Upper lobe of left lung (tissue), 6 donors: ENCODE data around the gene PRDM7. TPM values are rescaled to one million over a fixed set of nuclear protein-coding genes. Genes with fewer than 3 reads are reported as not detected.

Experiments used
- ATAC-seq, 2 donors: fragments of 200-7000 bp; cut with Tn5 transposase; one replicate each; pipeline ENCODE4 v1.9.1; 2022; ENCODE audit warnings: mild to moderate bottlenecking in 2 of 2, moderate library complexity in 2 of 2; ENCODE audit not compliant: low FRiP score in 2 of 2
- DNase-seq, 2 donors: peaks; one replicate each; pipeline ENCODE4 v3.0.0-alpha.2; 2019 to 2020
- H3K27ac ChIP-seq, 4 donors: fragments of 200-600 bp; sonication (generic); one replicate each; pipeline ENCODE4 v1.5.1; 2016 to 2019
- H3K27me3 ChIP-seq, 4 donors: fragments of 200-600 bp; sonication (generic); one replicate each; pipeline ENCODE4 v1.5.1; 2017 to 2019
- H3K36me3 ChIP-seq, 4 donors: fragments of 200-600 bp; sonication (generic); one replicate each; pipeline ENCODE4 v1.5.1; 2016 to 2019
- H3K4me1 ChIP-seq, 4 donors: fragments of 200-600 bp; sonication (generic); one replicate each; pipeline ENCODE4 v1.5.1; 2018 to 2019
- H3K4me3 ChIP-seq, 4 donors: fragments of 200-600 bp; sonication (generic); one replicate each; pipeline ENCODE4 v1.5.1; 2017 to 2019; ENCODE audit warnings: mild to moderate bottlenecking in 2 of 4, moderate library complexity in 1 of 4
- H3K9me3 ChIP-seq, 4 donors: fragments of 200-600 bp; sonication (generic); one replicate each; pipeline ENCODE4 v1.5.1; 2018 to 2019
- EP300 ChIP-seq, 4 donors: sonication (generic); formaldehyde crosslinking; IDR thresholded peaks; one replicate each; pipeline ENCODE4 v1.5.1; 2017; ENCODE audit warnings: antibody characterized with exemption in 4 of 4, control low read depth in 2 of 4
- POLR2A ChIP-seq, 4 donors: fragments of 450-650 bp; IDR thresholded peaks; one replicate each; pipeline ENCODE4 v1.5.1; 2016 to 2017; ENCODE audit warnings: antibody characterized with exemption in 4 of 4, mild to moderate bottlenecking in 2 of 4
- POLR2AphosphoS5 ChIP-seq, 2 donors: sonication (generic); formaldehyde crosslinking; IDR thresholded peaks; one replicate each; pipeline ENCODE4 v1.5.1; 2017; ENCODE audit warnings: antibody characterized with exemption in 2 of 2
- WGBS, 2 donors: methylation state at CpG; one replicate each; pipeline ENCODE4 v1.1.5; 2017 to 2018; 5-methylcytosine and 5-hydroxymethylcytosine counted together
- total RNA-seq, 6 donors: library from RNA; depleted of rRNA in 4 of 6; stranded (reverse); fragments of >200 nt in 4 of 6; gene quantifications; one replicate each; pipeline versions ENCODE4 v1.1.0 to v1.2.1, GENCODE V29; 2016 to 2021
- TF ChIP-seq, protein P1 (sequence below), 6 experiments: fragments of 450-650 bp in 4 of 6; fragments of 200-600 bp in 2 of 6; sonication (generic) in 2 of 6; IDR thresholded peaks; one replicate each; pipeline ENCODE4 v1.5.1; 2016 to 2019; ENCODE audit warnings: antibody characterized with exemption in 6 of 6
- donor health status: DM: no; HTN: no; CAD: no; lungs with moderate emphysema.
- donor health status: DM: no; HTN: yes; CAD: no; lungs with severe emphysema.

PRDM7 gene
- total RNA-seq, 6 donors from 2014 or later, result not detected

DNA sequence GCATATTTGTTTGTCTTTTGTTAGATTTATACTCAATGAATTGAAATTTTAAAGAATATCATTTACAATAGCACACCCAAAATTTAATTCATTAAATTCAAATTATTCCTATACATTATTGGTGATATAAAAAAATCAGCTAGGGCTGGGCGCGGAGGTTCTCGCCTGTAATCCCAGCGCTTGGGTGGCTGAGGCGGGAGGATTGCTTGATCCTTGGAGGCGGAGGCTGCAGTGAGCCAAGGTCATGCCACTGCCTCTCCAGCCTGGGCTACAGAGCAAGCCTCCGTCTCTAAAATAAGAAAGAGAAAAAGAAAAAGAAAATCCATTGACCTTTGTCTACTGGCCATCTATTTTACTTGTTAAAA lies 4.5 kb upstream of the PRDM7 start:
- Histone ChIP-seq H3K27ac (peak overlapping the region in 1 of 4 donors; percentile 94), H3K4me1 (peaks cover 4 to 22% (median 18%) of the 10 kb centered on the region in 4 donors), H3K27me3 (no peaks in the 10 kb centered on the region), H3K9me3 (no peaks in the 10 kb centered on the region), H3K36me3 (no peaks in the 10 kb centered on the region), H3K4me3 (peak overlapping the region in 1 of 4 donors; percentile 59)
- TF ChIP-seq POLR2AphosphoS5 (IDR thresholded peaks at IDR 0.05), result no peak
- no peak for TF ChIP-seq POLR2A (IDR thresholded peaks at IDR 0.05)
- TF ChIP-seq, protein P1, sequence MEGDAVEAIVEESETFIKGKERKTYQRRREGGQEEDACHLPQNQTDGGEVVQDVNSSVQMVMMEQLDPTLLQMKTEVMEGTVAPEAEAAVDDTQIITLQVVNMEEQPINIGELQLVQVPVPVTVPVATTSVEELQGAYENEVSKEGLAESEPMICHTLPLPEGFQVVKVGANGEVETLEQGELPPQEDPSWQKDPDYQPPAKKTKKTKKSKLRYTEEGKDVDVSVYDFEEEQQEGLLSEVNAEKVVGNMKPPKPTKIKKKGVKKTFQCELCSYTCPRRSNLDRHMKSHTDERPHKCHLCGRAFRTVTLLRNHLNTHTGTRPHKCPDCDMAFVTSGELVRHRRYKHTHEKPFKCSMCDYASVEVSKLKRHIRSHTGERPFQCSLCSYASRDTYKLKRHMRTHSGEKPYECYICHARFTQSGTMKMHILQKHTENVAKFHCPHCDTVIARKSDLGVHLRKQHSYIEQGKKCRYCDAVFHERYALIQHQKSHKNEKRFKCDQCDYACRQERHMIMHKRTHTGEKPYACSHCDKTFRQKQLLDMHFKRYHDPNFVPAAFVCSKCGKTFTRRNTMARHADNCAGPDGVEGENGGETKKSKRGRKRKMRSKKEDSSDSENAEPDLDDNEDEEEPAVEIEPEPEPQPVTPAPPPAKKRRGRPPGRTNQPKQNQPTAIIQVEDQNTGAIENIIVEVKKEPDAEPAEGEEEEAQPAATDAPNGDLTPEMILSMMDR (IDR thresholded peaks at IDR 0.05), result no peak
- TF ChIP-seq EP300 (IDR thresholded peaks at IDR 0.05), result no peak
- DNase-seq (no peak), ATAC-seq (no peak)
- 24 to 37% methylated on average over 7 of the region's 7 CpGs for WGBS, 2 donors

DNA sequence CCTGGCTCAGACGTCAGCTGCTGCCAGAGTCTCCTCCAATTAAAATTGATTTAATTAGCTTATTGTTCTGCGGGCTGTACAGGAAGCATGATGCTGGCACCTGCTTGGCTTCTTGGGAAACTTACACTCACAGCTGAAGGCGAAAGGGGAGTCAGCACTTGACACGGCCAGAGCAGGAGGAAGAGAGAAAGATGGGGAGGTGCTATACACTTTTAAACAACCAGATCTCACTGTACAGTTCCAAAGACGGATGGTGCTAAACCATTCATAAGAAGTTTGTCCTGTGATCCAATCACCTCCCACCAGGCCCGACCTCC lies 1.4 kb upstream of the PRDM7 start:
- no peak for DNase-seq
- no peak for ATAC-seq
- Histone ChIP-seq H3K27me3 (no peaks in the 10 kb centered on the region), H3K4me3 (no peak overlapping the region), H3K27ac (no peak overlapping the region), H3K36me3 (no peaks in the 10 kb centered on the region), H3K9me3 (no peaks in the 10 kb centered on the region), H3K4me1 (peaks cover 4 to 22% (median 18%) of the 10 kb centered on the region in 4 donors)
- TF ChIP-seq POLR2A (IDR thresholded peaks at IDR 0.05) (no peak), EP300 (IDR thresholded peaks at IDR 0.05) (no peak), POLR2AphosphoS5 (IDR thresholded peaks at IDR 0.05) (no peak)
- TF ChIP-seq, protein P1 (IDR thresholded peaks at IDR 0.05), result no peak
- 53 to 62% methylated on average over 6 of the region's 6 CpGs for WGBS, 2 donors

- peak overlapping the region in 3 of 4 donors; percentile 43 to 48 (median 46) for H3K4me3 ChIP-seq
- TF ChIP-seq POLR2A (IDR thresholded peaks at IDR 0.05) (no peak), EP300 (IDR thresholded peaks at IDR 0.05) (no peak)
- H3K4me1 ChIP-seq, result peaks cover 4 to 22% (median 18%) of the 10 kb centered on the region in 4 donors
- DNase-seq, result peak; percentile 32 to 42
- peak; percentile 21 to 61 for ATAC-seq
- peak overlapping the region in 2 of 4 donors; percentile 16 to 65 for H3K27ac ChIP-seq
- no peaks in the 10 kb centered on the region for H3K27me3 ChIP-seq
- no peaks in the 10 kb centered on the region for H3K9me3 ChIP-seq
- 39 to 41% methylated on average over 18 to 21 of the region's 23 CpGs for WGBS, 2 donors
- H3K36me3 ChIP-seq, result no peaks in the 10 kb centered on the region
These were observed 837 bp upstream of the PRDM7 start for GRCh38 chr16:90077757-90078578.

DNA sequence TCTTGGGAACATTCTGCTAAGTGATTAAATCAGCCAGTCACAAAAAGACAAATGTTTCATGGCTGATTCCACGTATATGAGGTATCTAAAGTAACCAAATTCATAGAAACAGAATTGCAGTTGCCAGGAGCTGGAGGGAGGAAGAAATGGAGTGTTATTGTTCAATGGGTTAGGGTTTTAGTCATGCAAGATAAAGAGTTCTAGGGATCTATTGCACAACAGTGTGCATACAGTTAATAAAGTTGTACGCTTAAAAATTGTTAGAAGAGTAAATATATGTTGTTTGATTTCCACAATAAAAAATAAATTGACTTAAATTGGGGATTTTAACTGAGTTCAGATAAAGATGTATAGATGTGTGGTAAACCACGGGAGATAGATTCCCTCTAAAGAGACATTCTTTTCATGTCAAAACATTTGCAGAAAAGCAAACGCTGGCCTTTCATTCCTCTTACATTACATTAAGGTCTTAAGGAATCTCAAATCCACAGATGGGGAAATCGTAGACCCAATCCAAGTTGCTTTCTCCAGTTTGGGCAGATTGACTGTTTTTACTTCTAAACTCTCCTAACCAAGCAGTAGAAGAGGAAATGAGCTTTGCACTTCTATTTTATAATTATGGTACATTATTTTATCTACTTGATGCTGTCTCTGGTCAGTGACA lies 4.6 kb downstream of the PRDM7 start:
- WGBS, 2 donors, result 55 to 63% methylated on average over 5 of the region's 5 CpGs
- peaks cover 0 to 12% (median 6%) of the 10 kb centered on the region in 4 donors for H3K4me1 ChIP-seq
- no peak for DNase-seq
- no peaks in the 10 kb centered on the region for H3K36me3 ChIP-seq
- no peak overlapping the region for H3K4me3 ChIP-seq
- no peak for ATAC-seq
- no peaks in the 10 kb centered on the region for H3K9me3 ChIP-seq
- no peak overlapping the region for H3K27ac ChIP-seq
- H3K27me3 ChIP-seq, result no peaks in the 10 kb centered on the region
- TF ChIP-seq EP300 (IDR thresholded peaks at IDR 0.05) (no peak), POLR2AphosphoS5 (IDR thresholded peaks at IDR 0.05) (no peak), POLR2A (IDR thresholded peaks at IDR 0.05) (no peak)
- TF ChIP-seq, protein P1 (IDR thresholded peaks at IDR 0.05), result no peak

DNA sequence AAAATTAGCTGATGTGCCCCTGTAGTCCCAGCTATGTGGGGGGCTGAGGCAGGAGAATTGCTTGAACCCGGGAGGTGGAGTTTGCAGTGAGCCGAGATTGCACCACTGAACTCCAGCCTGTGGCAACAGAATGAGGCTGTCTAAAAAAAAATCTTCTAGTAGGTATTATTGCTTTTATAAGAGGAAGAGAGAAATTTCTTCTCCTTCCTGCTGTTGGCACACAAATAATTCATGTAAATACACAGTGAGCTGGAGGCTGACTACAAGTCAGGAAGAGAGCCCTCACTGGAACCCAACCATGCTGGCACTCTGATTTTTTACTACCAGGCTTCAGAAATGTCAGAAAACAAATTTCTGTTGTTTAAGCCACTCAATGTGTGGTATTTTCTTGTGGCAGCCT lies 6.7 kb downstream of the PRDM7 start:
- WGBS, 2 donors, result 44 to 48% methylated on average over 2 of the region's 2 CpGs
- ATAC-seq (no peak), DNase-seq (no peak)
- H3K9me3 ChIP-seq, result no peaks in the 10 kb centered on the region
- no peaks in the 10 kb centered on the region for H3K27me3 ChIP-seq
- no peaks in the 10 kb centered on the region for H3K36me3 ChIP-seq
- H3K4me3 ChIP-seq, result no peak overlapping the region
- peaks cover 0 to 5% (median 0%) of the 10 kb centered on the region in 4 donors for H3K4me1 ChIP-seq
- H3K27ac ChIP-seq, result no peak overlapping the region
- TF ChIP-seq, protein P1 (IDR thresholded peaks at IDR 0.05), result no peak
